Measurements from ENCODE around the gene RIPPLY1. TPM values are rescaled to one million over a fixed set of nuclear protein-coding genes. Genes with fewer than 3 reads are reported as not detected.

Gene RIPPLY1
- total RNA-seq, 1 experiment from 2014 or later: not detected

DNA sequence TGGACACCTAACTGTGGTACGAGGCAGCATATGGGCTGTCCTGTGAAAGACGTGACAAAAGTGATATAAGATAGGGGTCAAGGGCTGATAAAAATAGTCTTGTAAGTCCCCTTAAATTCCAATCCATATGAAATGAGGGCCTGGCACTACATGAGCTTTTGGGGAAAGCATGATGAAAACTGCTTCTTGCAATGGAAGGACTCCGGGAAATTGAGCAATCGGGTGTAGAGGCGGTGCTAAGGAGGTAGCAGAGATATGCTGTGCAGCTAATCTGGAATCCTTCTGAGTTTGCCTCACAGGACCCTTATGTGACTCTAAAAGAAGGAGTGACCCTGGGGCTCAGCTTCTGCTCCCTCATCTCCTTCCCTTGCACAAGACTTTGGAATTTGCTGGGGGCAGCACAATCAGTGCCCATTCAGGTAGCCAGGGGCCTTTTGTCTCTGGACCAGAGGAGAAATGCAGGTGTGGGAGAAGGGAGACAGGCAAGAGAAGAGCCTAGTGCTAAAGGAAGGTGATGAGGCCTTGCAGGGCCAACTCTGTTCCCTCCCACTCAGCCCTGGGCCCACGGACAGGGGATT is 29.9 kb upstream of the RIPPLY1 start:
- Histone ChIP-seq H3K27ac (ENCODE audit: low read depth, low read length, poor library complexity, severe bottlenecking) (no peak overlapping the region), H3K4me1 (ENCODE audit: insufficient read depth, low read length, poor library complexity, severe bottlenecking) (no peaks in the 10 kb centered on the region), H3K9me3 (ENCODE audit: low read depth, low read length, poor library complexity, severe bottlenecking) (no peaks in the 10 kb centered on the region), H3K4me3 (ENCODE audit: low read depth, low read length, poor library complexity, severe bottlenecking) (no peak overlapping the region), H3K36me3 (ENCODE audit: insufficient read depth, low read length, poor library complexity, severe bottlenecking) (no peaks in the 10 kb centered on the region), H3K27me3 (replicated peaks; ENCODE audit: insufficient read depth, low read depth, low read length, poor library complexity) (no peaks in the 10 kb centered on the region)
- no TSS peak for BruUV-seq (replicated peaks)
- intact Hi-C loops (cut with micrococcal nuclease; ENCODE audit: unreplicated experiment): no loop called here
- DNase-seq (ENCODE audit: low spot score): no peak
- ChIA-PET CTCF (no interaction called here), POLR2A (ENCODE audit: low non-redundant PET) (no interaction called here)
- TF ChIP-seq EZH2 (IDR thresholded peaks at IDR 0.05; ENCODE audit: borderline replicate concordance, low read depth, low read length, poor library complexity, severe bottlenecking): no peak
- TF ChIP-seq, protein P1, sequence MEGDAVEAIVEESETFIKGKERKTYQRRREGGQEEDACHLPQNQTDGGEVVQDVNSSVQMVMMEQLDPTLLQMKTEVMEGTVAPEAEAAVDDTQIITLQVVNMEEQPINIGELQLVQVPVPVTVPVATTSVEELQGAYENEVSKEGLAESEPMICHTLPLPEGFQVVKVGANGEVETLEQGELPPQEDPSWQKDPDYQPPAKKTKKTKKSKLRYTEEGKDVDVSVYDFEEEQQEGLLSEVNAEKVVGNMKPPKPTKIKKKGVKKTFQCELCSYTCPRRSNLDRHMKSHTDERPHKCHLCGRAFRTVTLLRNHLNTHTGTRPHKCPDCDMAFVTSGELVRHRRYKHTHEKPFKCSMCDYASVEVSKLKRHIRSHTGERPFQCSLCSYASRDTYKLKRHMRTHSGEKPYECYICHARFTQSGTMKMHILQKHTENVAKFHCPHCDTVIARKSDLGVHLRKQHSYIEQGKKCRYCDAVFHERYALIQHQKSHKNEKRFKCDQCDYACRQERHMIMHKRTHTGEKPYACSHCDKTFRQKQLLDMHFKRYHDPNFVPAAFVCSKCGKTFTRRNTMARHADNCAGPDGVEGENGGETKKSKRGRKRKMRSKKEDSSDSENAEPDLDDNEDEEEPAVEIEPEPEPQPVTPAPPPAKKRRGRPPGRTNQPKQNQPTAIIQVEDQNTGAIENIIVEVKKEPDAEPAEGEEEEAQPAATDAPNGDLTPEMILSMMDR (conservative IDR thresholded peaks at IDR 0.05; ENCODE audit: low read depth, low read length): no peak

DNA sequence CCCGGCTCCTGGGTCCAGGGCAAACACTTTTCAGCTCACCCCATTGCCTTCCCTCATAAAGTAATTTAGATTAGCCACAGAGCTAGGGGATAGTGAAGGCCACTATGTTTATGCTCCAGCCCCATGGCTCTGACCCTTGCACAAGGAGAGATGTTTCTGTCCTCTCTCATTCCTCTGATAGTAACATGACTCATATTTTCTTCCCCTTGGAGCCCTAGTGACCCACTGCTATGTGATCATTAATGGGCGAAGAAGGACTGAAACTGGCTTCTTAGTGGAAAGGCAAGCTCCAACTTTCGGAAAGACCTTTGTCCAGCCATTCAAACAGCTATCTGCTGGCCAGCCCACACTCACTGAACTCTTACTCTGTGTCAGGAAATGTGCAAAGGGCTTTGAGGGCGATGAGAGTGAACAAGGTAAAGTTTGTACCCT is 29.4 kb upstream of the RIPPLY1 start:
- Histone ChIP-seq H3K27ac (ENCODE audit: low read depth, low read length, poor library complexity, severe bottlenecking) (no peak overlapping the region), H3K9me3 (ENCODE audit: low read depth, low read length, poor library complexity, severe bottlenecking) (no peaks in the 10 kb centered on the region), H3K4me3 (ENCODE audit: low read depth, low read length, poor library complexity, severe bottlenecking) (no peak overlapping the region), H3K36me3 (ENCODE audit: insufficient read depth, low read length, poor library complexity, severe bottlenecking) (no peaks in the 10 kb centered on the region), H3K27me3 (replicated peaks; ENCODE audit: insufficient read depth, low read depth, low read length, poor library complexity) (no peaks in the 10 kb centered on the region), H3K4me1 (ENCODE audit: insufficient read depth, low read length, poor library complexity, severe bottlenecking) (no peaks in the 10 kb centered on the region)
- intact Hi-C loops (cut with micrococcal nuclease; ENCODE audit: unreplicated experiment): no loop called here
- POLR2A ChIA-PET (ENCODE audit: low non-redundant PET): no interaction called here
- no peak for DNase-seq (ENCODE audit: low spot score)
- CTCF ChIA-PET: no interaction called here
- no TSS peak for BruUV-seq (replicated peaks)
- TF ChIP-seq EZH2 (IDR thresholded peaks at IDR 0.05; ENCODE audit: borderline replicate concordance, low read depth, low read length, poor library complexity, severe bottlenecking): no peak
- TF ChIP-seq, protein P1 (conservative IDR thresholded peaks at IDR 0.05; ENCODE audit: low read depth, low read length): no peak

DNA sequence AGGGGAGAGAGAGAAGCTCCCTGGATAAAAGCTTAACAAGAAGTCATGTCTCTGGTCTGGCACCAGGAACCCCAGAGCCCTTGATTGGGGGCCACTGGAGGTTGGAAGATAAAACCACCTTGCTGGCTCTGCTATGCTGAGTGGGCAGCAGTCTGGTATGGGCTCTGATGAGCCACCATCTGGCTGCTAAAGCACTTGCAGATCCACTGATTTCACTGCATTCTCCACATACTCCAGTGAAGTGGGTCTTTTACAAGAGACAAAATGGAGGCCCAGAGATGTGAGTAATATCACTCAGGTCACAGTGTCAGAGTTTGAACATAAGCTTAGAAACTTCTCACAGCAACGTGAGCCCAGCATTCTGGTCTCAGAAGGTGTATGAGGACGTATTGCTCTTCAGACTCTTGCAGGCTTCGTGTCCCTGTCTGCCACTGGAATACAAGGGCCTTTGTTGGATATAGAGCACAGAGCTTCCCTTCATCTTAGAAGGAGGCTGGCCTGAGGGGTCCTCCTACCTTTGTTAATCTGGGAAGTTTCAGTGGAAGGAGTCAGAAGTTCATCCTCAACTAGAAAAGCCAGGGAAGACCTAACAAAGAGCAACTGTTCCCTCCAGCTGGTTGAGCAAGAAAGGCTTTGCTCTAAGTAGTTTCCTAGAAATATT is 28.8 kb upstream of the RIPPLY1 start:
- no TSS peak for BruUV-seq (replicated peaks)
- Histone ChIP-seq H3K27me3 (replicated peaks; ENCODE audit: insufficient read depth, low read depth, low read length, poor library complexity) (no peaks in the 10 kb centered on the region), H3K36me3 (ENCODE audit: insufficient read depth, low read length, poor library complexity, severe bottlenecking) (no peaks in the 10 kb centered on the region), H3K4me3 (ENCODE audit: low read depth, low read length, poor library complexity, severe bottlenecking) (no peak overlapping the region), H3K9me3 (ENCODE audit: low read depth, low read length, poor library complexity, severe bottlenecking) (no peaks in the 10 kb centered on the region), H3K27ac (ENCODE audit: low read depth, low read length, poor library complexity, severe bottlenecking) (no peak overlapping the region), H3K4me1 (ENCODE audit: insufficient read depth, low read length, poor library complexity, severe bottlenecking) (no peaks in the 10 kb centered on the region)
- POLR2A ChIA-PET (ENCODE audit: low non-redundant PET): no interaction called here
- CTCF ChIA-PET: no interaction called here
- intact Hi-C loops (cut with micrococcal nuclease; ENCODE audit: unreplicated experiment): no loop called here
- TF ChIP-seq EZH2 (IDR thresholded peaks at IDR 0.05; ENCODE audit: borderline replicate concordance, low read depth, low read length, poor library complexity, severe bottlenecking): no peak
- TF ChIP-seq, protein P1 (conservative IDR thresholded peaks at IDR 0.05; ENCODE audit: low read depth, low read length): no peak
- no peak for DNase-seq (ENCODE audit: low spot score)

Measured in A673 (cell line).